ENCODE measurements around the gene C1QTNF12.

Gene C1QTNF12

GRCh38 chr1:1286313-1287261 is 40.1 kb upstream of the C1QTNF12 start:
- TF ChIP-seq POLR2A (IDR thresholded peaks at IDR 0.05; ENCODE audit: low read depth, low read length) = no peak
- FAIRE-seq (no peak), DNase-seq (ENCODE audit: insufficient read length, low spot score) (no peak)

DNA sequence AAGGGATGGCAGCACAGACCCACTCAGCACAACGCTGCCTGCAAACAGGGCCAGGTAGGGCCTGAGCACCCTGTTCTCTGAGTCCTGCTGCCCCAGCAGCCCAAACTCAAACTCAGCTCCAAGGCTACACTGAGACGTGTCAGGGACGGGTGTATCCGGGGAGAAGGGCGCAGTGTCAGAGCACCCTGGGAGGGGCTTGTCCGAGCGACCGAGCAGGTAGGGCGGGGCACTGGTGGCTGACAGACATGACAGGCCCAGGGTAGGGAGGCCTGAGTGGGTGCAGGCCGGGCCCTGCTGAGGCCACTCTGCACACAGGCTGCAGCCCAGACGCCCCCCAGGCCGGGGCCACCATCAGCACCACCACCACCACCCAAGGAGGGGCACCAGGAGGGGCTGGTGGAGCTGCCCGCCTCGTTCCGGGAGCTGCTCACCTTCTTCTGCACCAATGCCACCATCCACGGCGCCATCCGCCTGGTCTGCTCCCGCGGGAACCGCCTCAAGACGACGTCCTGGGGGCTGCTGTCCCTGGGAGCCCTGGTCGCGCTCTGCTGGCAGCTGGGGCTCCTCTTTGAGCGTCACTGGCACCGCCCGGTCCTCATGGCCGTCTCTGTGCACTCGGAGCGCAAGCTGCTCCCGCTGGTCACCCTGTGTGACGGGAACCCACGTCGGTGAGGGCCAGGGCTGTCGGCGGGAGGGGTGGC is 39.2 kb upstream of the C1QTNF12 start:
- DNase-seq (ENCODE audit: insufficient read length, low spot score) (no peak), FAIRE-seq (no peak)
- no peak for TF ChIP-seq POLR2A (IDR thresholded peaks at IDR 0.05; ENCODE audit: low read depth, low read length)

GRCh38 chr1:1285102-1285571 is 38.6 kb upstream of the C1QTNF12 start:
- FAIRE-seq = no peak
- no peak for TF ChIP-seq POLR2A (IDR thresholded peaks at IDR 0.05; ENCODE audit: low read depth, low read length)

DNA sequence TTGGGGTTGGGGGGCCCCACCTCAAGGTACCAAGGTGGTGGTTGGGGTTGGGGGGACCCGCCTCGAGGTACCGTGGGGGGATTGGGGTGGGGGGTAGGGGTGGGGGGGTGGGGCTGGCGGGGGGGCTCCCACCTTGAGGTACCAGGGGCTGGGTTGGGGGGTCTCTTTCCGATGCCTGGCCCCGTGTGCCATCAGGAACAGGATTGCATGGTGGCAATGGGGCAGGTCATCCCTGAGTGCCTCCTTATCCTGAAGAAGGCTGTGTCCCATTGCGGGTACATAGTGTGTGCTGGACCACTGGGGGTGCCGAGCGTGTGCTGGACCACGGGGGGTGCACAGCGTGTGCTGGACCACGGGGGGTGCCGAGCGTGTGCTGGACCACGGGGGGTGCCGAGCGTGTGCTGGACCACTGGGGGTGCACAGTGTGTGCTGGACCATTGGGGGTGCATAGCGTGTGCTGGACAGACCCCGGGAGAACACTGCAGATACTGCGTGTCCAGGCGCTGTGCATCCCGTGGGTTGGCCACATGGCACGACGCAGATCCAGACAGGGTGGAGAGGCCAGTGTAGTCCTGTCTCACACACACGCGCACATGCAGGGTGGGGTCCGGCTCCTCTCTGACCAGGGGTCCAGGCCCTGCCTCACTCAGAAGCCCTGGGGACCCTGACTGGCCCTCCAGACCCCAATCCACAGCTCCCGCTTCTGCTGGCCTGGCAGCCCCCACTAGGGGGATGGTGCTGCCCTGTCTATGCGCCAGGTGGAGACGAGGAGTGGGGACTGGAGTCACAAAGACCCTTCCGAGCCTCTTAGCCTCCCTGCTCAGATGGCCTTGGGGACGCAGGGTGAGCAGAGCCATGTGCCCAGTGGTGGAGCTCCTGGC is 37.9 kb upstream of the C1QTNF12 start:
- no peak for FAIRE-seq
- DNase-seq (ENCODE audit: insufficient read length, low spot score) = no peak
- TF ChIP-seq POLR2A (IDR thresholded peaks at IDR 0.05; ENCODE audit: low read depth, low read length) = no peak

More at GRCh38 chr1:1285102-1285571, 38.6 kb upstream of the C1QTNF12 start:
- DNase-seq (ENCODE audit: insufficient read length, low spot score) = no peak

- FAIRE-seq (no peak), DNase-seq (ENCODE audit: insufficient read length, low spot score) (no peak)
- no peak for TF ChIP-seq POLR2A (IDR thresholded peaks at IDR 0.05; ENCODE audit: low read depth, low read length)
Observed at GRCh38 chr1:1283821-1284220, 37.3 kb upstream of the C1QTNF12 start.

DNA sequence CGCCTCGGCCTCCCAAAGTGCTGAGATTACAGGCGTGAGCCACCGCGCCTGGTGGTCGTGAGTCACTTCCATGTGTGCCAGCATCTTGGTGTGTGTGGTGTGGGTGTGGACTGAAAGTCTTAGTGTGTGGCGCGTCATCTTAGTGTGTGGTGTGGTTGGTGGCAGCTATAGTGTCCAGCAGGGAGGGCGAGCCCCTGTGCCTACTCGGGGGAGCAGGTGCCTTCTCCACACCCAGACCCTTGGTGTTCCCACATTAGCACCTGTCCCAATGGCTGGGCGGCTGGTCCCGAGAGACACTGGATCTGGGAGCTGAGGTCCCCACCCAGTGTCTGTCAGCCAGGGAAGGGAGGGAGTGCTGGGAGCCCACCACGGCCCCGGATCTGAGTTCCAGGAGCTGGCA is 36.5 kb upstream of the C1QTNF12 start:
- no peak for TF ChIP-seq POLR2A (IDR thresholded peaks at IDR 0.05; ENCODE audit: low read depth, low read length)
- FAIRE-seq = no peak
- no peak for DNase-seq (ENCODE audit: insufficient read length, low spot score)

DNA sequence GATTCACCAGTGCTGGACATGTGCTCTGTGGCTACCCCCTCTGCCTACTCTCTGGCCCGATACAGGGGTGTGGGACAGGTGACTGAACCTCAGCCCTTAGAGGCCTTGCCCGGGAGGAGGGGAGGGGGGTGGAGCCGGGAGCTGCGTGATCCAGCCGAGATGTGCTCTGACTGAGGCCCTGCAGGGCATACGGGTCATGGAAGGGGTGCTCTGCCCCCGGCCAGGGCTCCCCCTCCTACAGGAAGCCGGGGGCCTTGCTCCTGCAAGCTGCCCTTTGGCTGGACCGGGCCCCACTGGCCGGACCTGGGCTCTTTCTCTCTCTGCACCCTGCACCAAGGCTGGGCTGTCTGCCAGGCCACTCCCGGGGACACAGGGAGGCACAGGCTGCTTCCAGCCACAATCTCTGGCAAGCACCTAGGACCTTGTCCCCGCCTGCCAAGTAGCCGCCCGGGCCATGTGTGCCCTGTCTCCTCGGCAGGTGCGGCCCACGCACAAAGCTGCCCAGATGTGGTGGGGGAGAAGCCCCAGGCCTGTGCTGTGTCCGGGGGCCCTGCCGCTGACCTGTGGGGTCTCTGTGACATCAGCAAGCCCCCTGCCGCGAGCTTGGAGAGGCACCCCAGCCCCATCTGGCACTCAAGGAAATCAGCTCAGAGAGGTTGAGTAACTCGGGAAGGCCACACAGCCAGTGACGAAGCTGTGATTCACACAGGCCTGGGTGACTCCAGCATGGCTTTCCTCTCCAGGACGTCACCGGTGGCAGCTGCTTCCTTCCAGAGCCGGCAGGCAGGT is 35.2 kb upstream of the C1QTNF12 start:
- FAIRE-seq (no peak), DNase-seq (ENCODE audit: insufficient read length, low spot score) (peak; percentile 91)
- TF ChIP-seq POLR2A (IDR thresholded peaks at IDR 0.05; ENCODE audit: low read depth, low read length) = no peak

GRCh38 chr1:1280782-1281481 is 34.4 kb upstream of the C1QTNF12 start:
- DNase-seq (ENCODE audit: insufficient read length, low spot score) = no peak
- no peak for FAIRE-seq
- TF ChIP-seq POLR2A (IDR thresholded peaks at IDR 0.05; ENCODE audit: low read depth, low read length) = no peak

- no peak for DNase-seq (ENCODE audit: insufficient read length, low spot score)
- no peak for FAIRE-seq
- no peak for TF ChIP-seq POLR2A (IDR thresholded peaks at IDR 0.05; ENCODE audit: low read depth, low read length)
Observed at GRCh38 chr1:1279028-1279427, 32.5 kb upstream of the C1QTNF12 start.

- FAIRE-seq (no peak), DNase-seq (ENCODE audit: insufficient read length, low spot score) (no peak)
- TF ChIP-seq POLR2A (IDR thresholded peaks at IDR 0.05; ENCODE audit: low read depth, low read length) = no peak
Observed at GRCh38 chr1:1278620-1279019, 32.1 kb upstream of the C1QTNF12 start.

DNA sequence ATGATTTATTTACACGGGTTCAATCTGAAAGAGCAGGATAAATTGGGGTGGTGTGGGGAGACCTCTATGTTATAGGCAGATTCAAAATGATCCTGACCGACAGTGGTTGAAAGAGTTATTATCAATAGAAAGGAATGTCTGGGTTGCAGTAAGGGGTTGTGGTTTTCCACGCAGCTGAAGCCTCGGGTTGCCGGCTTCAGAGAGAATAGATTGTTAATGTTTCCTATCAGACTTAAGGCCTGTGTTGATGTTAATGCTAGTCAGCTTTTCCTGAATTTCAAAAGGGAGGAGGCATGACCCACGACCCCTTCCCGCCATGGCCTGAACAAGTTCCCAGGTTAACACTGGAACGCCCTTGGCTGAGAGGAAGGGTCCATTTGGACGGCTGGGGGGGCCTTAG is 29.3 kb upstream of the C1QTNF12 start:
- no peak for FAIRE-seq
- no peak for DNase-seq (ENCODE audit: insufficient read length, low spot score)
- TF ChIP-seq POLR2A (IDR thresholded peaks at IDR 0.05; ENCODE audit: low read depth, low read length) = no peak

DNA sequence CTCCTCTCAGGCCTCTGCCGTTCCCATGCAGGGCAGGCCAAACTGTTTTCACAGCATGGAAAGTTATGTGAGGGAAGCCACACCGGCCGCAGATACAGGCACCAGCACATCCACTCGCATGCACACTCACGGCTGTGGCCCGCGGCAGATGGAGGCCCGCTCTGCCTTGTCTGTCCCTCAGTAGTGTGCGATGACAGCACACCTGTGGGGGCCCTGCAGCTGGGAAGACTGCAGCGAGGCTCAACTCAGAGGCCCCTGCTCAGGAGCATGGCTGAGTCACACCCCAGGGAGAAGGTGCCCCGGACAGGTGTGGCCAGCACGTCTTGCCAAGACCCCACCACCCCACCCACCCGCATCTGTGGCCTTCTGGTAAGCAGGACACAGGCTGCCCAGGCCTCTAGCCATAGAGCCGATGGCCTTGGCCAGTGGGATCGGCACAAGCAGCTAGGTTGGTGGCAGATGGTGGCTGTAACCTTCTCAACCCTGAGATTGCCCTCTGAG is 28.5 kb upstream of the C1QTNF12 start:
- TF ChIP-seq POLR2A (IDR thresholded peaks at IDR 0.05; ENCODE audit: low read depth, low read length) = no peak
- no peak for FAIRE-seq
- no peak for DNase-seq (ENCODE audit: insufficient read length, low spot score)

Data from H54 (cell line).